Measurements from ENCODE around the gene TRPM1. TPM values are rescaled to one million over a fixed set of nuclear protein-coding genes. Genes with fewer than 3 reads are reported as not detected.

The TRPM1 gene
- total RNA-seq, 2 donors from 2014 or later = not detected

- Histone ChIP-seq H3K9me3 (no peaks in the 10 kb centered on the region), H3K27ac (peak overlapping the region; percentile 74 to 98 (median 96)), H3K27me3 (no peaks in the 10 kb centered on the region), H3K4me3 (peak overlapping the region; percentile 80 to 93), H3K4me1 (peaks cover 34% of the 10 kb centered on the region), H3K36me3 (replicated peaks in 1 of 2; ENCODE audit: insufficient read depth in 1 of 2, low read depth in 2 of 2) (no peaks in the 10 kb centered on the region)
- TF ChIP-seq POLR2A (IDR thresholded peaks at IDR 0.05) = no peak
- TF ChIP-seq CTCF (IDR thresholded peaks at IDR 0.05) = no peak
- DNase-seq = no peak
- ATAC-seq = peak; percentile 12
- 1 to 2% methylated on average over 17 to 24 of the region's 24 CpGs for WGBS, 2 donors
- intact Hi-C loops (cut with DNase I) = no loop called here
Measured at GRCh38 chr15:30990446-30991254, 110.9 kb downstream of the TRPM1 start.

GRCh38 chr15:30990036-30990435 is 111.5 kb downstream of the TRPM1 start:
- Histone ChIP-seq H3K4me3 (no peak overlapping the region), H3K36me3 (replicated peaks in 1 of 2; ENCODE audit: insufficient read depth in 1 of 2, low read depth in 2 of 2) (no peaks in the 10 kb centered on the region), H3K27me3 (no peaks in the 10 kb centered on the region), H3K9me3 (no peaks in the 10 kb centered on the region), H3K4me1 (peaks cover 41% of the 10 kb centered on the region), H3K27ac (peak overlapping the region in 1 of 4 donors; percentile 96)
- ATAC-seq = no peak
- WGBS, 2 donors = 36 to 53% methylated on average over 2 of the region's 2 CpGs
- DNase-seq = no peak
- intact Hi-C loops (cut with DNase I) = no loop called here
- TF ChIP-seq POLR2A (IDR thresholded peaks at IDR 0.05) = no peak
- TF ChIP-seq CTCF (IDR thresholded peaks at IDR 0.05) = peak in 1 of 7 experiments; percentile 10

- TF ChIP-seq CTCF (IDR thresholded peaks at IDR 0.05) (no peak), POLR2A (IDR thresholded peaks at IDR 0.05) (no peak)
- 20 to 46% methylated on average over 3 of the region's 3 CpGs for WGBS, 2 donors
- ATAC-seq = peak; percentile 29
Measured at GRCh38 chr15:30985081-30985531, 116.4 kb downstream of the TRPM1 start.

GRCh38 chr15:30984542-30984941 is 117.0 kb downstream of the TRPM1 start:
- peak overlapping the region in 2 of 4 donors; percentile 22 to 46 for H3K27ac ChIP-seq
- TF ChIP-seq POLR2A (IDR thresholded peaks at IDR 0.05) = no peak
- TF ChIP-seq CTCF (IDR thresholded peaks at IDR 0.05) = peak in 1 of 7 experiments; percentile 1
- no peaks in the 10 kb centered on the region for H3K9me3 ChIP-seq
- H3K4me1 ChIP-seq = peaks cover 37% of the 10 kb centered on the region
- no peak for ATAC-seq
- H3K4me3 ChIP-seq = no peak overlapping the region
- intact Hi-C loops (cut with DNase I) = no loop called here
- no peaks in the 10 kb centered on the region for H3K27me3 ChIP-seq
- H3K36me3 ChIP-seq (replicated peaks in 1 of 2; ENCODE audit: insufficient read depth in 1 of 2, low read depth in 2 of 2) = no peaks in the 10 kb centered on the region
- no peak for DNase-seq
- 53 to 56% methylated on average over 6 of the region's 6 CpGs for WGBS, 2 donors

More at GRCh38 chr15:30985081-30985531, 116.4 kb downstream of the TRPM1 start:
- peak in 3 of 4 donors; percentile 15 to 39 (median 33) for DNase-seq
- Histone ChIP-seq H3K27me3 (no peaks in the 10 kb centered on the region), H3K4me1 (peaks cover 42% of the 10 kb centered on the region), H3K4me3 (no peak overlapping the region), H3K9me3 (no peaks in the 10 kb centered on the region), H3K36me3 (replicated peaks in 1 of 2; ENCODE audit: insufficient read depth in 1 of 2, low read depth in 2 of 2) (no peaks in the 10 kb centered on the region), H3K27ac (peak overlapping the region in 2 of 4 donors; percentile 22 to 46)
- intact Hi-C loops (cut with DNase I) = no loop called here

Measured in body of pancreas (tissue), 4 donors.